Ovary (tissue), 9 donors: Measurements from ENCODE around the gene TREH. TPM values are rescaled to one million over a fixed set of nuclear protein-coding genes. Genes with fewer than 3 reads are reported as not detected.
A peak's percentile ranks its signal among the peaks of the same experiment; 100 is the strongest.
"Not testable (repeated sequence)": the region's sequence is repeated elsewhere in the genome, so short reads cannot be mapped to it uniquely, and the experiment has no call there.

ENCODE experiments used
- DNase-seq, 5 donors: peaks; one replicate each; pipeline ENCODE4 v3.0.0-alpha.2; 2019 to 2020
- H3K27ac ChIP-seq, 2 donors: fragments of 200-600 bp; one replicate each; pipeline versions ENCODE4 v1.5.1 to v1.8.0; 2019 to 2022
- H3K27me3 ChIP-seq: fragments of 200-600 bp; one replicate; pipeline ENCODE4 v1.8.0; 2022
- H3K36me3 ChIP-seq: fragments of 200-600 bp; sonication (generic); one replicate; pipeline ENCODE4 v1.5.1; 2019
- H3K4me1 ChIP-seq: one replicate; pipeline ENCODE4 v1.8.1; 2013; ENCODE audit warnings: mild to moderate bottlenecking, moderate library complexity; ENCODE audit not compliant: insufficient read depth
- H3K4me3 ChIP-seq: fragments of 200-600 bp; sonication (generic); one replicate; pipeline ENCODE4 v1.5.1; 2017
- H3K9me3 ChIP-seq, 2 donors: fragments of 200-600 bp in 1 of 2; sonication (generic) in 1 of 2; one replicate each; pipeline versions ENCODE4 v1.5.1 to v1.8.1; 2013 to 2019; ENCODE audit warnings: mild to moderate bottlenecking in 1 of 2, moderate library complexity in 1 of 2
- EP300 ChIP-seq: sonication (generic); formaldehyde crosslinking; IDR thresholded peaks from one replicate; pipeline ENCODE4 v1.6.1; 2017; ENCODE audit warnings: antibody characterized with exemption
- POLR2A ChIP-seq: fragments of 450-650 bp; IDR thresholded peaks from one replicate; pipeline ENCODE4 v1.6.1; 2017; ENCODE audit warnings: antibody characterized with exemption, mild to moderate bottlenecking, moderate library complexity
- WGBS, 3 donors: extraction: QIAGEN DNeasy Blood & Tissue Kit in 1 of 3; methylation state at CpG; one replicate each; pipeline versions ENCODE4 v1.1.5 to v1.1.7; 2013 to 2017; 5-methylcytosine and 5-hydroxymethylcytosine counted together
- intact Hi-C, 4 donors: fragments of 100-400 bp; cut with DNase I; formaldehyde crosslinking; loops; one replicate each; pipeline versions ENCODE4 v1.11.0 to v1.15.1; 2022 to 2023
- polyA plus RNA-seq, 2 donors: library from polyadenylated mRNA; stranded (reverse); fragments of 200-250 nt in 1 of 2; fragments of 350-450 nt in 1 of 2; fragmentation: Illumina TruSeq in 1 of 2; extraction: RNeasy Lipid Tissue Mini Kit (QIAGEN cat#74804) in 1 of 2; gene quantifications; one replicate each; pipeline ENCODE4 v1.2.3, GENCODE V29; 2013 to 2014
- total RNA-seq, 7 donors: library from RNA; depleted of rRNA in 2 of 7; stranded (reverse); fragments of >200 nt in 2 of 7; fragmentation: NEBNext Ultra II Directional in 3 of 7; extraction: Animal tissue kit (Norgen Biotek cat#: 25700) in 3 of 7; gene quantifications; one replicate each; pipeline versions ENCODE4 v1.1.0 to v1.2.4, GENCODE V29; 2016 to 2023
- TF ChIP-seq, protein P1 (sequence below), 3 donors: fragments of 450-650 bp in 2 of 3; fragments of 200-600 bp in 1 of 3; IDR thresholded peaks; one replicate each; pipeline versions ENCODE4 v1.5.1 to v1.8.0; 2016 to 2022; ENCODE audit warnings: antibody characterized with exemption in 3 of 3, mild to moderate bottlenecking in 1 of 3
- donor health status: DM: no; HTN: no; CAD: no; lungs with moderate emphysema.
- donor health status: DM: no; HTN: no; CAD: no.
- donor health status: Bipolar disorder and iron deficiency.
- donor health status: DM: yes; HTN: yes; CAD: no.
- donor health status: DM: no; HTN: no; CAD: no.
- donor health status: DM: yes; HTN: yes; CAD: no.

Gene TREH
- total and polyA plus RNA-seq, 9 donors, result 0.10 to 0.48 TPM; not detected in 7

DNA sequence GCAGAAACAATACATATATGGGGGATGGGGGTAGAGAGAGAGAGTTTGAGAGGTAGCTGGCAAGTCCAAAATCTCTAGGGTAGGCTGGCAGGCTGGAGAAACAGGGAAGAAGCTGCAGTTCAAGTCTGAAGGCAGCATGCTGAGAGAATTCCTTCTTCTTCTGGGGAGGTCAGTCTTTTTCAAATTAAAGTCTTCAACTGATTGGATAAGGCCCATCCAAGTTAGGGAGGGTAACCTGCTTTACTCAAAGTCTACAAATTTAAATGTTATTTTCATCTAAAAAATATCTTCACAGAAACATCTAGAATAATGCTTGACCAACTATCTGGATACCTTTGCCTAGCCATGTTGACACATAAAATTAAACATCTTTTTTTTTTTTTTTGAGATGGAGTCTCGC, 2.9 kb upstream of the TREH start:
- 86 to 95% (median 90%) methylated on average over 1 of the region's 1 CpG for WGBS, 3 donors
- intact Hi-C loops, result no loop called here

DNA sequence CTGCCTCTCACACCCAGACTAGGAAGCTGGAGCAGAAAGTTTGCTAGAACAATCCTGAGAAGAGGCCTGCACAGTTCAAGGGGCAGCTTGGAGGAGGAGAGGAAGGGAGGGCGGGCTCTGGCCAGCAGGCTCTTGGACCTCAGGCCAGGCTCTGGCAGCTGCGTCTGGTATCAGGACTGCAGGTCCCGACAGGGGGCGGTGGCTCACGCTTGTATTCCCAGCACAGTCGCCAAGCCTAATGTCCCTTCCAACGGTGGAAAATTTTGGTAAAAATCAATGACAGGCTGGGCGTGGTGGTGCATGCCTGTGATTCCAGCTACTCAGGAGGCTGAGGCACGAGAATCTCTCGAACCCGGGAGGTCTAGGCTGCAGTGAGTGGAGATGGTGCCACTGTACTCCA, 542 bp downstream of the TREH start:
- H3K4me3 ChIP-seq, intact Hi-C loops: not testable (repeated sequence)
- 29 to 34% (median 31%) methylated on average over 11 of the region's 11 CpGs for WGBS, 3 donors

More for the DNA sequence above, 2.9 kb upstream of the TREH start:
- TF ChIP-seq POLR2A (no peak), EP300 (no peak)
- TF ChIP-seq, protein P1, sequence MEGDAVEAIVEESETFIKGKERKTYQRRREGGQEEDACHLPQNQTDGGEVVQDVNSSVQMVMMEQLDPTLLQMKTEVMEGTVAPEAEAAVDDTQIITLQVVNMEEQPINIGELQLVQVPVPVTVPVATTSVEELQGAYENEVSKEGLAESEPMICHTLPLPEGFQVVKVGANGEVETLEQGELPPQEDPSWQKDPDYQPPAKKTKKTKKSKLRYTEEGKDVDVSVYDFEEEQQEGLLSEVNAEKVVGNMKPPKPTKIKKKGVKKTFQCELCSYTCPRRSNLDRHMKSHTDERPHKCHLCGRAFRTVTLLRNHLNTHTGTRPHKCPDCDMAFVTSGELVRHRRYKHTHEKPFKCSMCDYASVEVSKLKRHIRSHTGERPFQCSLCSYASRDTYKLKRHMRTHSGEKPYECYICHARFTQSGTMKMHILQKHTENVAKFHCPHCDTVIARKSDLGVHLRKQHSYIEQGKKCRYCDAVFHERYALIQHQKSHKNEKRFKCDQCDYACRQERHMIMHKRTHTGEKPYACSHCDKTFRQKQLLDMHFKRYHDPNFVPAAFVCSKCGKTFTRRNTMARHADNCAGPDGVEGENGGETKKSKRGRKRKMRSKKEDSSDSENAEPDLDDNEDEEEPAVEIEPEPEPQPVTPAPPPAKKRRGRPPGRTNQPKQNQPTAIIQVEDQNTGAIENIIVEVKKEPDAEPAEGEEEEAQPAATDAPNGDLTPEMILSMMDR (IDR thresholded peaks at IDR 0.05), result no peak
- no peak for DNase-seq
- H3K36me3 ChIP-seq, result no peaks in the 10 kb centered on the region
- no peaks in the 10 kb centered on the region for H3K27me3 ChIP-seq
- no peak overlapping the region for H3K27ac ChIP-seq
- no peak overlapping the region for H3K4me3 ChIP-seq
- no peaks in the 10 kb centered on the region for H3K4me1 ChIP-seq
- H3K9me3 ChIP-seq, result no peaks in the 10 kb centered on the region

DNA sequence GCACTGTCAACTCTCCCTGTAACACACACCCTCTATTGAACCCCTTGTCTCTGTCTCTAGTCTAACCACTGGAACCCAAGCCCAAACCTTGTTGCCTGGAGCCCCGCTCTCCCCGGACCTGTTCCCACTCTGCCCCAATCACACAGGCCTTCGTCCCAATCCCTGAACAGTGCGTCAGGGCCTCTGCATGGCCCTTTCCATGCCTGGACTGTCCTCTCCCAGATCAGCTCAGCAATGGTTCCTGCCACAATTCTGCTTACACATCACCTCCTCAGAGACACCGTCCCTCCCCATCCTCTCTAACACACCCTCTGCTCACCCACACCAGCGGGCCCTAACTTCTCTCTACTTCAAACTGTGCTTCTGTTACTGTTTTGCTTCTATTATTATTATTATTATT, 1.5 kb downstream of the TREH start:
- no peak for DNase-seq
- no peaks in the 10 kb centered on the region for H3K36me3 ChIP-seq
- no peaks in the 10 kb centered on the region for H3K9me3 ChIP-seq
- intact Hi-C loops, result no loop called here
- H3K27ac ChIP-seq, result no peak overlapping the region
- H3K27me3 ChIP-seq, result no peaks in the 10 kb centered on the region
- WGBS, 3 donors, result 93 to 98% (median 95%) methylated on average over 6 of the region's 6 CpGs
- H3K4me3 ChIP-seq, result no peak overlapping the region
- TF ChIP-seq POLR2A, result no peak
- no peak for TF ChIP-seq EP300
- TF ChIP-seq, protein P1 (IDR thresholded peaks at IDR 0.05), result no peak
- no peaks in the 10 kb centered on the region for H3K4me1 ChIP-seq

More for the DNA sequence above, 542 bp downstream of the TREH start:
- H3K36me3 ChIP-seq, H3K27me3 ChIP-seq, H3K4me1 ChIP-seq, H3K9me3 ChIP-seq, H3K27ac ChIP-seq: not testable (repeated sequence)
- peak in 1 of 5 donors; percentile 40 for DNase-seq

DNA sequence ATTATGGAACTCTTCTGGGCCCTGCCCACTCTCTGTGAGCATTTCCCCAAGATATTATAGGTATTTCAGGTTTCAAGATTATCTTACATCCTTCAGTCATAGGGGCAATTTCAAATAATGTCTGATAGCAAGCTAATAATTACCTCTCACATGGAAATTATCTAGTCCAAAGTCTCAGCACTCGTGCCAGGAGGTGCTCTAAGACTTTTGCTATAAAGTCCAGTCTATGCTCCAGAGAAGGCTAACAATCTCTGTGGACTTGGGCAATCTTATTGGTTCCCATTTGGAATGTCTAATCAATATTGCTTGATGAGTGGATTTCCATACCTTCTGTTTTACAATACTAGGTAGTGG, 5.4 kb downstream of the TREH start:
- H3K4me1 ChIP-seq, result no peaks in the 10 kb centered on the region
- H3K27me3 ChIP-seq, result no peaks in the 10 kb centered on the region
- H3K36me3 ChIP-seq, result no peaks in the 10 kb centered on the region
- 70 to 82% (median 75%) methylated on average over 1 of the region's 1 CpG for WGBS, 3 donors
- H3K9me3 ChIP-seq, result no peaks in the 10 kb centered on the region
- intact Hi-C loops, result no loop called here
- TF ChIP-seq EP300, result no peak
- no peak for TF ChIP-seq POLR2A
- TF ChIP-seq, protein P1 (IDR thresholded peaks at IDR 0.05), result no peak
- no peak for DNase-seq
- no peak overlapping the region for H3K27ac ChIP-seq
- no peak overlapping the region for H3K4me3 ChIP-seq

DNA sequence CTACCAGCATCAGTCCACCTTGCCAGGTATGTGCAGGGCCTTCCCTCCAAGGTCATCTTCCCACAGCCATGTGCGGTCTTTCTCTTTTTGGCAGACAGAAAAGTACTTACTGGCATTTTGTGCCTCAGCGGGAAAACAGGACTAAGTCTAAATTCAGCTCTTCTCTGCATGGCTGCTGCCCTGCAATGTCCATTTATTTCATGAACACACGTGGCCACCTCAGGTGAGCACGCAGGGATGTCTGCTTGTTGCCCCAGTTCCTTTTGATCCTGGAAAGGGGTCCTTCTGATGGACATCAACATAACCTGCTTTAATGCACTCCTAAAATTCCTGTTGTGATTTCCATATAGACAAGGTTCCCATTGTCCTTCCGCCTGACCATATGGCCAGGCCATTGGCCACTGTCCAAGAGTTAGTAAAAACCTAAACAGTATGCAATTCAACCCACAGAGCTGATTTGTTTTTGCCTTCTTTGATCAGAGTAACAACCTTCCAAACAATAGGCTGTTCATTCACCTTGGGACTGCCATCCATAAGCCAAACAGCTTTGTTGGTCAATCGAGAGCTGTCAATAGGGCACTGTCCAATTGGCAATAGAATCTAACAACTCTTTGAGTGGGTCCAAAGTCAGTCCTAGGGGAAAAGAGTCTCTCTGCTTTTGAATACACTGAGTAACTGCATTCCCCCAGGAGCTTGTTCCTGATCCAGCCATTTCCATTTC, 5.9 kb downstream of the TREH start:
- no peak for TF ChIP-seq POLR2A
- TF ChIP-seq, protein P1 (IDR thresholded peaks at IDR 0.05), result no peak
- TF ChIP-seq EP300, result no peak
- intact Hi-C loops, result no loop called here
- no peaks in the 10 kb centered on the region for H3K9me3 ChIP-seq
- DNase-seq, result no peak
- no peaks in the 10 kb centered on the region for H3K27me3 ChIP-seq
- H3K4me1 ChIP-seq, result no peaks in the 10 kb centered on the region
- H3K36me3 ChIP-seq, result no peaks in the 10 kb centered on the region
- WGBS, 3 donors, result 70 to 72% (median 70%) methylated on average over 6 of the region's 6 CpGs
- no peak overlapping the region for H3K27ac ChIP-seq
- no peak overlapping the region for H3K4me3 ChIP-seq
